Liver (tissue), 9 donors: ENCODE data around the gene NOCT. TPM values are rescaled to one million over a fixed set of nuclear protein-coding genes. Genes with fewer than 3 reads are reported as not detected.

Experiments used
- DNase-seq: peaks from one replicate; pipeline ENCODE4 v3.0.0-alpha.2; 2017; ENCODE audit warnings: low spot score
- H3K27ac ChIP-seq, 2 donors: one replicate each; pipeline ENCODE4 v1.7.0; 2013; ENCODE audit warnings: inconsistent platforms in 2 of 2, low read length in 2 of 2, control low read depth in 1 of 2, low read depth in 1 of 2, mild to moderate bottlenecking in 1 of 2
- H3K27me3 ChIP-seq, 4 donors: one replicate each; pipeline versions ENCODE4 v1.6.1 to v1.7.0; 2013; ENCODE audit warnings: low read length in 3 of 4, inconsistent platforms in 1 of 4, mild to moderate bottlenecking in 1 of 4, moderate library complexity in 1 of 4; ENCODE audit not compliant: control insufficient read depth in 4 of 4, insufficient read depth in 4 of 4
- H3K36me3 ChIP-seq, 4 donors: one replicate each; pipeline versions ENCODE4 v1.6.1 to v1.7.0; 2013; ENCODE audit warnings: low read length in 3 of 4, mild to moderate bottlenecking in 3 of 4, low read depth in 1 of 4, moderate library complexity in 1 of 4; ENCODE audit not compliant: control insufficient read depth in 4 of 4, insufficient read depth in 3 of 4
- H3K4me1 ChIP-seq, 4 donors: one replicate each; pipeline versions ENCODE4 v1.6.1 to v1.7.0; 2013; ENCODE audit warnings: low read length in 3 of 4, mild to moderate bottlenecking in 3 of 4, moderate library complexity in 1 of 4; ENCODE audit not compliant: control insufficient read depth in 4 of 4, insufficient read depth in 4 of 4
- H3K4me3 ChIP-seq, 3 donors: one replicate each; pipeline versions ENCODE4 v1.6.1 to v1.7.0; 2013; ENCODE audit warnings: low read length in 3 of 3, control low read depth in 1 of 3, low read depth in 1 of 3, mild to moderate bottlenecking in 1 of 3
- H3K9ac ChIP-seq, 2 donors: one replicate each; pipeline ENCODE4 v1.7.0; 2013; ENCODE audit warnings: low read length in 2 of 2, mild to moderate bottlenecking in 2 of 2, moderate library complexity in 2 of 2, control low read depth in 1 of 2, low read depth in 1 of 2
- H3K9me3 ChIP-seq, 4 donors: one replicate each; pipeline versions ENCODE4 v1.6.1 to v1.7.0; 2013; ENCODE audit warnings: low read length in 3 of 4; ENCODE audit not compliant: control insufficient read depth in 4 of 4
- CTCF ChIP-seq: fragments of 150-350 bp; IDR thresholded peaks from 2 replicates; pipeline ENCODE4 v1.5.1; 2017; ENCODE audit warnings: improper control_type of control experiment, low read depth, low read length; ENCODE audit not compliant: missing input control
- EGR1 ChIP-seq, 2 donors: IDR thresholded peaks; 2 replicates each; pipeline ENCODE4 v1.6.1; 2016 to 2018; ENCODE audit warnings: antibody characterized with exemption in 2 of 2, low read depth in 2 of 2
- FOXA1 ChIP-seq: IDR thresholded peaks from 2 replicates; pipeline ENCODE4 v1.6.1; 2016; ENCODE audit warnings: antibody characterized with exemption
- FOXA2 ChIP-seq: IDR thresholded peaks from 2 replicates; pipeline ENCODE4 v1.6.1; 2016; ENCODE audit warnings: antibody characterized with exemption
- HNF4A ChIP-seq, 2 donors: conservative IDR thresholded peaks; 2 replicates each; pipeline ENCODE4 v1.6.1; 2016; ENCODE audit warnings: antibody characterized with exemption in 2 of 2, mild to moderate bottlenecking in 2 of 2
- HNF4G ChIP-seq: IDR thresholded peaks from 2 replicates; pipeline ENCODE4 v1.6.1; 2016; ENCODE audit warnings: antibody characterized with exemption
- MAX ChIP-seq: IDR thresholded peaks from 2 replicates; pipeline ENCODE4 v1.6.1; 2016; ENCODE audit warnings: antibody characterized with exemption
- NR2F2 ChIP-seq: IDR thresholded peaks from 2 replicates; pipeline ENCODE4 v1.6.1; 2016; ENCODE audit warnings: antibody characterized with exemption
- RAD21 ChIP-seq, 2 donors: IDR thresholded peaks; 2 replicates each; pipeline ENCODE4 v1.6.1; 2016; ENCODE audit warnings: antibody characterized with exemption in 2 of 2, mild to moderate bottlenecking in 2 of 2
- REST ChIP-seq: IDR thresholded peaks from 2 replicates; pipeline ENCODE4 v1.6.1; 2016; ENCODE audit warnings: antibody characterized with exemption, mild to moderate bottlenecking
- SP1 ChIP-seq: IDR thresholded peaks from 2 replicates; pipeline ENCODE4 v1.6.1; 2018; ENCODE audit warnings: antibody characterized with exemption, mild to moderate bottlenecking
- TAF1 ChIP-seq: conservative IDR thresholded peaks from 2 replicates; pipeline ENCODE4 v1.6.1; 2016; ENCODE audit warnings: antibody characterized with exemption, mild to moderate bottlenecking
- YY1 ChIP-seq: IDR thresholded peaks from 2 replicates; pipeline ENCODE4 v1.6.1; 2016; ENCODE audit warnings: antibody characterized with exemption, mild to moderate bottlenecking
- ZBTB33 ChIP-seq: IDR thresholded peaks from 2 replicates; pipeline ENCODE4 v1.6.1; 2016; ENCODE audit warnings: antibody characterized with exemption
- WGBS: extraction: QIAGEN DNeasy Blood & Tissue Kit; methylation state at CpG from one replicate; pipeline ENCODE4 v1.1.7; 2013; 5-methylcytosine and 5-hydroxymethylcytosine counted together
- polyA plus RNA-seq, 2 donors: library from polyadenylated mRNA; stranded (reverse) in 1 of 2; unstranded in 1 of 2; fragments of 200-250 nt in 1 of 2; fragments of >200 nt in 1 of 2; fragmentation: Nextera tagmentation in 1 of 2; extraction: Ambion mirVana in 1 of 2; gene quantifications; one replicate each; pipeline versions ENCODE4 v1.2.1 to v1.2.3, GENCODE V29; 2013 to 2015
- total RNA-seq, 2 donors: library from RNA; depleted of rRNA; stranded (reverse); fragments of >200 nt; gene quantifications; one replicate each; pipeline ENCODE4 v1.2.3, GENCODE V29; 2014
- donor health status: healthy.
- donor health status: healthy.
- donor health status: healthy.
- donor health status: healthy.
- donor health status: healthy.

The NOCT gene
- total and polyA plus RNA-seq, 4 donors, result 2.8 to 11.9 (median 4.3) TPM

- H3K27ac ChIP-seq, result no peak overlapping the region
- TF ChIP-seq EGR1 (IDR thresholded peaks at IDR 0.05; ENCODE audit: low read depth in 2 of 2), result no peak
- no peak for TF ChIP-seq SP1
- no peak for TF ChIP-seq FOXA2
- no peak for TF ChIP-seq FOXA1
- TF ChIP-seq TAF1, result no peak
- no peak for TF ChIP-seq MAX
- TF ChIP-seq HNF4G, result no peak
- H3K9ac ChIP-seq, result no peak overlapping the region
- 97% methylated on average over 3 of the region's 3 CpGs for WGBS
- H3K4me3 ChIP-seq, result no peak overlapping the region
- no peaks in the 10 kb centered on the region for H3K4me1 ChIP-seq
- H3K36me3 ChIP-seq, result peaks cover 4 to 46% (median 42%) of the 10 kb centered on the region in 4 donors
- no peaks in the 10 kb centered on the region for H3K27me3 ChIP-seq
- no peaks in the 10 kb centered on the region for H3K9me3 ChIP-seq
- no peak for DNase-seq
Observed at GRCh38 chr4:139060591-139060990, 45.0 kb downstream of the NOCT start.

GRCh38 chr4:139076016-139076744 lies 60.6 kb downstream of the NOCT start:
- WGBS, result 91% methylated on average over 1 of the region's 1 CpG
- H3K36me3 ChIP-seq, result peaks cover 3 to 15% (median 8%) of the 10 kb centered on the region in 4 donors
- H3K27me3 ChIP-seq, result no peaks in the 10 kb centered on the region

More at GRCh38 chr4:139076016-139076744, 60.6 kb downstream of the NOCT start:
- no peaks in the 10 kb centered on the region for H3K9me3 ChIP-seq
- H3K27ac ChIP-seq, result no peak overlapping the region
- no peak overlapping the region for H3K9ac ChIP-seq
- H3K4me3 ChIP-seq, result no peak overlapping the region
- no peak for DNase-seq
- H3K4me1 ChIP-seq, result peaks cover 1 to 24% (median 3%) of the 10 kb centered on the region in 4 donors
- TF ChIP-seq HNF4A (conservative IDR thresholded peaks at IDR 0.05), result no peak
- TF ChIP-seq YY1, result no peak
- no peak for TF ChIP-seq CTCF
- TF ChIP-seq ZBTB33, result no peak
- TF ChIP-seq HNF4G, result no peak
- no peak for TF ChIP-seq RAD21 (IDR thresholded peaks at IDR 0.05)
- TF ChIP-seq REST, result no peak
- no peak for TF ChIP-seq EGR1 (IDR thresholded peaks at IDR 0.05; ENCODE audit: low read depth in 2 of 2)
- no peak for TF ChIP-seq FOXA2
- no peak for TF ChIP-seq NR2F2
